Activated gamma-delta T cell (primary cell): ENCODE data around the gene GPR12.
"Not testable (repeated sequence)": the region's sequence is repeated elsewhere in the genome, so short reads cannot be mapped to it uniquely, and the experiment has no call there.

Source experiments
- DNase-seq: peaks from one replicate; lab custom pipeline; 2025; lab: John Stamatoyannopoulos, UW

The GPR12 gene

GRCh38 chr13:26747706-26748105 lies 12.9 kb downstream of the GPR12 start:
- no peak for DNase-seq

GRCh38 chr13:26743971-26744370 lies 16.6 kb downstream of the GPR12 start:
- no peak for DNase-seq

- DNase-seq: no peak
Measured at GRCh38 chr13:26742691-26743358, 17.8 kb downstream of the GPR12 start.

- DNase-seq: no peak
Measured at GRCh38 chr13:26735677-26736076, 24.9 kb downstream of the GPR12 start.

GRCh38 chr13:26727633-26728032 lies 33.0 kb downstream of the GPR12 start:
- no peak for DNase-seq

- DNase-seq: no peak
Measured at GRCh38 chr13:26727122-26727521, 33.5 kb downstream of the GPR12 start.

GRCh38 chr13:26726684-26727083 lies 33.9 kb downstream of the GPR12 start:
- DNase-seq: no peak

GRCh38 chr13:26723620-26724019 lies 37.0 kb downstream of the GPR12 start:
- DNase-seq: not testable (repeated sequence)

GRCh38 chr13:26722321-26722720 lies 38.3 kb downstream of the GPR12 start:
- no peak for DNase-seq

GRCh38 chr13:26721251-26722121 lies 39.1 kb downstream of the GPR12 start:
- DNase-seq: peak; percentile 20

- DNase-seq: no peak
Measured at GRCh38 chr13:26719356-26719945, 41.1 kb downstream of the GPR12 start.

GRCh38 chr13:26718872-26719271 lies 41.7 kb downstream of the GPR12 start:
- no peak for DNase-seq

GRCh38 chr13:26718146-26718545 lies 42.4 kb downstream of the GPR12 start:
- no peak for DNase-seq

- DNase-seq: no peak
Measured at GRCh38 chr13:26716984-26717383, 43.6 kb downstream of the GPR12 start.

GRCh38 chr13:26713341-26713740 lies 47.2 kb downstream of the GPR12 start:
- DNase-seq: no peak

GRCh38 chr13:26711211-26711610 lies 49.4 kb downstream of the GPR12 start:
- DNase-seq: no peak

GRCh38 chr13:26710166-26710565 lies 50.4 kb downstream of the GPR12 start:
- DNase-seq: no peak

- no peak for DNase-seq
Measured at GRCh38 chr13:26709461-26709860, 51.1 kb downstream of the GPR12 start.

- no peak for DNase-seq
Measured at GRCh38 chr13:26708007-26708297, 52.6 kb downstream of the GPR12 start.

- no peak for DNase-seq
Measured at GRCh38 chr13:26707122-26708006, 53.2 kb downstream of the GPR12 start.

- DNase-seq: no peak
Measured at GRCh38 chr13:26706381-26706780, 54.2 kb downstream of the GPR12 start.

- no peak for DNase-seq
Measured at GRCh38 chr13:26705536-26705935, 55.0 kb downstream of the GPR12 start.
